ENCODE measurements around the gene DPPA3.
"Not testable (repeated sequence)": the region's sequence is repeated elsewhere in the genome, so short reads cannot be mapped to it uniquely, and the experiment has no call there.

DPPA3 gene

GRCh38 chr12:7711133-7711532 lies at the start of gene DPPA3:
Gene DPPA3, plus strand, starts transcription at chr12:7711433. Its CDS starts 138 bp downstream, at chr12:7711571.
- no peak for DNase-seq

GRCh38 chr12:7661741-7662140 lies 49.5 kb upstream of the DPPA3 start:
- DNase-seq, result no peak

GRCh38 chr12:7666595-7666994 lies 44.6 kb upstream of the DPPA3 start:
- DNase-seq, result no peak

GRCh38 chr12:7667125-7667524 lies 44.1 kb upstream of the DPPA3 start:
- peak in 1 of 2 experiments; percentile 40 for DNase-seq

GRCh38 chr12:7668171-7668570 lies 43.1 kb upstream of the DPPA3 start:
- DNase-seq, result no peak

- not testable (repeated sequence) for DNase-seq
These were observed 35.8 kb upstream of the DPPA3 start for GRCh38 chr12:7675455-7675854.

- peak; percentile 26 to 70 for DNase-seq
These were observed 33.8 kb upstream of the DPPA3 start for GRCh38 chr12:7677432-7677888.

GRCh38 chr12:7678744-7679143 lies 32.5 kb upstream of the DPPA3 start:
- no peak for DNase-seq

- no peak for DNase-seq
These were observed 31.8 kb upstream of the DPPA3 start for GRCh38 chr12:7679251-7680045.

- DNase-seq, result no peak
These were observed 29.7 kb upstream of the DPPA3 start for GRCh38 chr12:7681535-7681934.

- no peak for DNase-seq
These were observed 17.4 kb upstream of the DPPA3 start for GRCh38 chr12:7693793-7694192.

GRCh38 chr12:7694556-7695236 lies 16.5 kb upstream of the DPPA3 start:
- no peak for DNase-seq

- no peak for DNase-seq
These were observed 16.0 kb upstream of the DPPA3 start for GRCh38 chr12:7695237-7695560.

- DNase-seq, result no peak
These were observed 15.6 kb upstream of the DPPA3 start, which contains the start of gene GDF3 for GRCh38 chr12:7695566-7696197. Gene GDF3, minus strand, starts transcription at chr12:7695775. Its CDS starts 47 bp downstream, at chr12:7695728.

GRCh38 chr12:7705846-7706245 lies 5.4 kb upstream of the DPPA3 start:
- DNase-seq, result no peak

- no peak for DNase-seq
These were observed 1.1 kb upstream of the DPPA3 start for GRCh38 chr12:7709969-7710675.

GRCh38 chr12:7712841-7713442 lies 1.7 kb downstream of the DPPA3 start:
- DNase-seq, result no peak

- peak; percentile 29 to 41 for DNase-seq
These were observed 5.1 kb downstream of the DPPA3 start for GRCh38 chr12:7716381-7716780.

GRCh38 chr12:7719946-7720730 lies 8.9 kb downstream of the DPPA3 start:
- DNase-seq, result no peak

GRCh38 chr12:7723926-7724325 lies 12.7 kb downstream of the DPPA3 start:
- no peak for DNase-seq

- no peak for DNase-seq
These were observed 18.5 kb downstream of the DPPA3 start for GRCh38 chr12:7729746-7730145.

- DNase-seq, result not testable (repeated sequence)
These were observed 19.8 kb downstream of the DPPA3 start for GRCh38 chr12:7730984-7731383.

Measured in SW 1271 (cell line).